HEK293 (cell line): Measurements from ENCODE around the gene PMEL.

Experiments used
- ATF2 ChIP-seq: fragments of 450-650 bp; formaldehyde crosslinking; IDR thresholded peaks from 2 replicates; pipeline ENCODE4 v1.5.1; 2016; ENCODE audit warnings: missing biosample characterization, missing genetic modification characterization, low read depth
- HIC1 ChIP-seq: fragments of 450-650 bp; formaldehyde crosslinking; IDR thresholded peaks from 2 replicates; pipeline ENCODE4 v1.5.1; 2016; ENCODE audit warnings: missing biosample characterization, missing genetic modification characterization
- HOXD13 ChIP-seq: sonication (generic); formaldehyde crosslinking; IDR thresholded peaks from 2 replicates; pipeline ENCODE4 v1.8.0; 2022; ENCODE audit warnings: missing genetic modification reagents, borderline replicate concordance
- OSR2 ChIP-seq: fragments of 450-650 bp; formaldehyde crosslinking; IDR thresholded peaks from 2 replicates; pipeline ENCODE4 v1.5.1; 2016; ENCODE audit warnings: missing biosample characterization, missing genetic modification characterization
- PRDM10 ChIP-seq: fragments of 450-650 bp; formaldehyde crosslinking; IDR thresholded peaks from 2 replicates; pipeline ENCODE4 v1.5.1; 2016; ENCODE audit warnings: missing biosample characterization, missing genetic modification characterization
- PRDM4 ChIP-seq: fragments of 450-650 bp; formaldehyde crosslinking; IDR thresholded peaks from 2 replicates; pipeline ENCODE4 v1.5.1; 2017; ENCODE audit warnings: missing biosample characterization, missing genetic modification characterization
- SCRT1 ChIP-seq: fragments of 450-650 bp; formaldehyde crosslinking; IDR thresholded peaks from 2 replicates; pipeline ENCODE4 v1.5.1; 2016; ENCODE audit warnings: missing biosample characterization, missing genetic modification characterization, borderline replicate concordance
- YY2 ChIP-seq: fragments of 450-650 bp; formaldehyde crosslinking; IDR thresholded peaks from 2 replicates; pipeline ENCODE4 v1.5.1; 2016; ENCODE audit warnings: missing biosample characterization, missing genetic modification characterization
- ZBTB48 ChIP-seq: fragments of 450-650 bp; formaldehyde crosslinking; IDR thresholded peaks from 2 replicates; pipeline ENCODE4 v1.5.1; 2016; ENCODE audit warnings: missing biosample characterization, missing genetic modification characterization
- ZFP41 ChIP-seq: fragments of 450-650 bp; formaldehyde crosslinking; IDR thresholded peaks from 2 replicates; pipeline ENCODE4 v1.5.1; 2016; ENCODE audit warnings: missing biosample characterization, missing genetic modification characterization, borderline replicate concordance
- ZNF10 ChIP-seq: fragments of 450-650 bp; formaldehyde crosslinking; IDR thresholded peaks from 2 replicates; pipeline ENCODE4 v1.5.1; 2017; ENCODE audit warnings: missing biosample characterization, missing genetic modification characterization
- ZNF114 ChIP-seq: fragments of 450-650 bp; formaldehyde crosslinking; IDR thresholded peaks from 2 replicates; pipeline ENCODE4 v1.5.0; 2017; ENCODE audit warnings: missing biosample characterization, missing genetic modification characterization
- ZNF121 ChIP-seq: fragments of 450-650 bp; formaldehyde crosslinking; IDR thresholded peaks from 2 replicates; pipeline ENCODE4 v1.5.1; 2016; ENCODE audit warnings: missing biosample characterization, missing genetic modification characterization
- ZNF146 ChIP-seq: fragments of 450-650 bp; formaldehyde crosslinking; IDR thresholded peaks from 2 replicates; pipeline ENCODE4 v1.5.1; 2016; ENCODE audit warnings: missing biosample characterization, missing genetic modification characterization
- ZNF174 ChIP-seq: fragments of 450-650 bp; formaldehyde crosslinking; IDR thresholded peaks from 2 replicates; pipeline ENCODE4 v1.5.0; 2017; ENCODE audit warnings: missing biosample characterization, mild to moderate bottlenecking, missing genetic modification characterization
- ZNF23 ChIP-seq: fragments of 450-650 bp; formaldehyde crosslinking; IDR thresholded peaks from 2 replicates; pipeline ENCODE4 v1.5.1; 2016; ENCODE audit warnings: missing biosample characterization, missing genetic modification characterization, borderline replicate concordance
- ZNF274 ChIP-seq, 2 experiments: fragments of 200-500 bp in 1 of 2; fragments of 450-650 bp in 1 of 2; sonication (Bioruptor generic) in 1 of 2; formaldehyde crosslinking in 1 of 2; IDR thresholded peaks; 2 replicates each; pipeline versions ENCODE4 v1.5.1 to v1.6.1; 2014 to 2016; ENCODE audit warnings: borderline replicate concordance in 1 of 2, inconsistent platforms in 1 of 2, low read length in 1 of 2, missing biosample characterization in 1 of 2, missing genetic modification characterization in 1 of 2
- ZNF354C ChIP-seq: fragments of 450-650 bp; formaldehyde crosslinking; IDR thresholded peaks from 2 replicates; pipeline ENCODE4 v1.5.1; 2016; ENCODE audit warnings: missing biosample characterization, missing genetic modification characterization, low read depth, borderline replicate concordance
- ZNF416 ChIP-seq: fragments of 450-650 bp; formaldehyde crosslinking; IDR thresholded peaks from 2 replicates; pipeline ENCODE4 v1.5.1; 2016; ENCODE audit warnings: missing biosample characterization, missing genetic modification characterization
- ZNF433 ChIP-seq: fragments of 450-650 bp; formaldehyde crosslinking; IDR thresholded peaks from 2 replicates; pipeline ENCODE4 v1.5.1; 2016; ENCODE audit warnings: missing biosample characterization, missing genetic modification characterization, low read depth
- ZNF473 ChIP-seq: fragments of 450-650 bp; formaldehyde crosslinking; IDR thresholded peaks from 2 replicates; pipeline ENCODE4 v1.5.1; 2017; ENCODE audit warnings: missing biosample characterization, missing genetic modification characterization
- ZNF529 ChIP-seq: fragments of 450-650 bp; formaldehyde crosslinking; IDR thresholded peaks from 2 replicates; pipeline ENCODE4 v1.5.1; 2017; ENCODE audit warnings: missing genetic modification characterization, missing biosample characterization; ENCODE audit not compliant: insufficient replicate concordance
- ZNF558 ChIP-seq: fragments of 450-650 bp; formaldehyde crosslinking; IDR thresholded peaks from 2 replicates; pipeline ENCODE4 v1.5.1; 2016; ENCODE audit warnings: missing biosample characterization, missing genetic modification characterization
- ZNF585B ChIP-seq: fragments of 450-650 bp; formaldehyde crosslinking; IDR thresholded peaks from 2 replicates; pipeline ENCODE4 v1.5.1; 2016; ENCODE audit warnings: missing biosample characterization, missing genetic modification characterization
- ZNF600 ChIP-seq: fragments of 450-650 bp; formaldehyde crosslinking; IDR thresholded peaks from 2 replicates; pipeline ENCODE4 v1.5.1; 2016; ENCODE audit warnings: missing biosample characterization, missing genetic modification characterization
- ZNF664 ChIP-seq: fragments of 450-650 bp; formaldehyde crosslinking; IDR thresholded peaks from 2 replicates; pipeline ENCODE4 v1.5.1; 2016; ENCODE audit warnings: missing biosample characterization, missing genetic modification characterization
- ZNF76 ChIP-seq: fragments of 450-650 bp; formaldehyde crosslinking; IDR thresholded peaks from 2 replicates; pipeline ENCODE4; 2016; ENCODE audit warnings: low read depth, missing biosample characterization, missing genetic modification characterization, borderline replicate concordance
- ZNF776 ChIP-seq: fragments of 450-650 bp; formaldehyde crosslinking; IDR thresholded peaks from 2 replicates; pipeline ENCODE4 v1.5.0; 2017; ENCODE audit warnings: missing biosample characterization, missing genetic modification characterization, borderline replicate concordance
- ZSCAN4 ChIP-seq: fragments of 450-650 bp; formaldehyde crosslinking; IDR thresholded peaks from 2 replicates; pipeline ENCODE4 v1.5.1; 2017; ENCODE audit warnings: missing biosample characterization, missing genetic modification characterization

The PMEL gene

GRCh38 chr12:55972911-55973598 is 7.2 kb upstream of the PMEL start (continued):
- peak; percentile 52; the same call in 1 of the 2 replicates for TF ChIP-seq PRDM10 (tag by site-specific recombination)
- TF ChIP-seq ZNF473 (tag by site-specific recombination), result no peak
- no peak for TF ChIP-seq ZNF274 (IDR thresholded peaks at IDR 0.05; ENCODE audit: low read length)
- TF ChIP-seq ZNF274 (tag by site-specific recombination; IDR thresholded peaks at IDR 0.05; ENCODE audit: borderline replicate concordance), result no peak
- TF ChIP-seq ZFP41 (tag by site-specific recombination), result no peak
- TF ChIP-seq OSR2 (tag by site-specific recombination), result no peak; the same call in 1 of the 2 replicates
- no peak for TF ChIP-seq ZNF174 (tag by site-specific recombination)
- no peak for TF ChIP-seq ZNF146 (tag by site-specific recombination)
- no peak for TF ChIP-seq ZNF585B (tag by site-specific recombination)
- TF ChIP-seq ZNF600 (tag by site-specific recombination), result peak; percentile 77; the same call in 1 of the 2 replicates
- TF ChIP-seq HOXD13 (CRISPR knock-in tag), result no peak
- TF ChIP-seq ZNF76, result peak; percentile 46; the same call in 1 of the 2 replicates
- no peak for TF ChIP-seq PRDM4 (tag by site-specific recombination)
- TF ChIP-seq ZNF23 (tag by site-specific recombination), result no peak
- no peak for TF ChIP-seq ZNF121 (tag by site-specific recombination)
- no peak for TF ChIP-seq ZNF433 (tag by site-specific recombination)
- TF ChIP-seq ZNF558 (tag by site-specific recombination), result no peak
- TF ChIP-seq HIC1 (tag by site-specific recombination), result no peak
- peak; percentile 49; the same call in 1 of the 2 replicates for TF ChIP-seq YY2
- no peak for TF ChIP-seq ZNF10 (tag by site-specific recombination)
- no peak for TF ChIP-seq ZNF664 (tag by site-specific recombination)
- no peak for TF ChIP-seq ATF2 (tag by site-specific recombination)
- peak; percentile 93 for TF ChIP-seq ZSCAN4 (tag by site-specific recombination)
- TF ChIP-seq ZNF354C, result no peak
- no peak for TF ChIP-seq SCRT1 (tag by site-specific recombination)
- TF ChIP-seq ZNF114 (tag by site-specific recombination), result no peak
- TF ChIP-seq ZNF529 (tag by site-specific recombination), result no peak
- TF ChIP-seq ZNF776 (tag by site-specific recombination), result no peak
- TF ChIP-seq ZBTB48 (tag by site-specific recombination), result peak; percentile 86
- no peak for TF ChIP-seq ZNF416 (tag by site-specific recombination)
